CD4-positive, alpha-beta T cell treated with Interferon alpha-2 for 1 hour (primary cell): Measurements from ENCODE around the gene PLXNC1.
A peak's percentile ranks its signal among the peaks of the same experiment; 100 is the strongest.

Source experiments
- DNase-seq, 2 donors: peaks; one replicate each; pipeline ENCODE4 v3.0.0-alpha.2; 2020 to 2022

Gene PLXNC1

DNA sequence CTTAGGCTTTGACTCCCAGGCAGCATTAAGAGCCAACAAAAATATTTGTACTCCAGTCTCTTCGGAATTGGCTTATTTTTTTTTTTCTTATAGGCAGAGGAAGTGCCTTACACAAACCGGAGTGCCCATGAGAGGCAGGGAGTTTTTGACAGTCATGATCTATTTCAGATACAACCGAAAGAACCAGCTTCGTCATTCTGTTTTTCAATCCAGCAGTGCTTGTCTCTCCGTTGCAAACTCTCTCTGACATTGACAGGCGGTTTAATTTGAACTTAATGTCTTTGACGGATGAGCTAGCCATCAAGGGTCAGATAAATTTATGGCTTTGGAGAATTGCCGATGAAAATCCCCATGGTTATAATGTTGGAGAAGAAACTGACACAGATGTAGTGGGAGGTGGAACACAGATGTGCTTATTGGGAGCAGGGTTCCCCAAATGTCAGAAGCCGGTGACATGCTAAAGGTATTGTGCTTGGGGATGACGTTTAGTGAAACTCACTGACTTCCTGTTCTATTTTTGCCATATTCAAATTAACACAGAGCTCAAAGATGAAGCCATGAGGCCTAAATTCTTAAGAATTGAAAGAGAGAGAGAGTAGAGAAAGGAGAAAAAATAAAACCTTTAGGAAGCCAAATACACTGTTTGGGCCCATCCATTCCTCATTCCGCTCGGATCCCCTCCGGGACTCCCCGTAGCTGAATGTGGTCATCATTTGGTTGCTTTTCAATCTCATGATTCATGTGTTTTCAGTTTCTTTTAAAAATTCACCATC, 59.7 kb downstream of the PLXNC1 start:
- DNase-seq = peak; percentile 60 to 62

DNA sequence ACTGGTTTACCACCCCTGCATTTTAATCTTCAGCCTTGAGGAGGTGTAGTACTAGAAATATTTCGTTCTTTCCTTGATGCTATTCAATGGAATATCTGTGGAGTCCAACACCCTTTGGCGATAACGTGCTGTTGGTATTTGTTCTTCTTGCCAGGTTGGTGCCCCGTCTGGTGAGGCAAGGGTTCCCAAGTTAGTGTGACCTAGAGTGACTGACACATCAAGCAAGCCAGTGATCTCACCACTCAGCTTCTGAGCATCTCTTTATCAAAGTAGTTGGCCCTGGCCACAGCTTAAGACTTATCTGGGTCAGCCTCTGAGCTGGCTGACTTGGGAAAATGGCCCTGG, 60.2 kb downstream of the PLXNC1 start:
- DNase-seq = peak; percentile 7 to 37

DNA sequence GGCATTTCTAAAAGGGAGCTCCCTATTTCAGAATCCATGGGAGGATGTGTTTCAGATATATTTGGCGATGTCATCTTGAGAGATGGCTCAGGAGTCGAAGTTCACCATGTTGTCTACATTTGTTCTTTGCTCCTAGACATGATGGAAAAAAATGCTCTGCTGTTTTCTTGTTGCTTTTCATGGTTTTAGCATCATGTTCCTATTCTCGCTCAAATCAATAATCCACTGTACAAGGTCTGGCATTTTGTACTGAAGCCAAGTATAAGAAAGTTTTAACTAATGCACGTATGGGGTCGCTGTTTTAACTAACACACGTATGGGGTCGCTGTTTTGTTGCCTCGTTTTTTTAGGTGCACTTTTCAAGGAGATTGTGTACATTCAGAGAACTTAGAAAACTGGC, 60.9 kb downstream of the PLXNC1 start:
- no peak for DNase-seq

DNA sequence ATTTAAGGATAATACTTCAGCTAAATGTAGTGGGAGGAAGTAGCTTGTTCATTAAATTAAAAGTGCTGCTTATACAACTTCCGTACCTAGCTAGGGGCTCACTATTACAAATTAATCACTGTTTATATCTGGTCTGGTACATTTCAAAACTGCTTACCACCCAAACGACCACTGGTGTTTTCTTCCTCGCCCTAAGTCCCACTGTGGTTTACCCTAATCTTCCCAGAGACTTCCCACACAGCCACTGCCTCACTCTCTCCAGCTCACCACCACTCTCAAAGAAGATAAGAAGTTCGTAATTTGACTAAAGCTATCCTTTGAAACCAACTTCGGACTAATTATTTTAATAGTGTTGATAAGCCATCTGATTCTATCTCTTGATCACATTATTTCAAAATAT, 62.6 kb downstream of the PLXNC1 start:
- no peak for DNase-seq

DNA sequence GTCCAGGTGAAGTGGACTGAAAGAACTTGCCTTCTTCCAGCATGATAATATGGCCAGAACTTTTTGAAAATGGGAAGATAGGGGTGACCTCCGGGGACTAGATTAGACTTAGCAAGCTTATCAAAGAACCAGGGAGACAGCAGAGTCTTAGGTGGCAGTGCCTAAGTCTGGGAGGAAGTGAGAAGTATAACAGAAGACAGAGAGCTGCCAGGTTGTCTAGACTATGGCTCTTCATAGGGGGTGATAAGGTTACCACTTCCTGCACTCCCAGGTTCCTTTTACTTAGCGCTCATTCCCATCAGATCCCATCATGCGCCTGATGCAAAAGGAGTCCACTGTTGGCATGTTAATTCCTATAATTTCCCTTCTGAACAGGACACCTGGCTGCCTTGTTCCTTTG, 69.9 kb downstream of the PLXNC1 start:
- no peak for DNase-seq

DNA sequence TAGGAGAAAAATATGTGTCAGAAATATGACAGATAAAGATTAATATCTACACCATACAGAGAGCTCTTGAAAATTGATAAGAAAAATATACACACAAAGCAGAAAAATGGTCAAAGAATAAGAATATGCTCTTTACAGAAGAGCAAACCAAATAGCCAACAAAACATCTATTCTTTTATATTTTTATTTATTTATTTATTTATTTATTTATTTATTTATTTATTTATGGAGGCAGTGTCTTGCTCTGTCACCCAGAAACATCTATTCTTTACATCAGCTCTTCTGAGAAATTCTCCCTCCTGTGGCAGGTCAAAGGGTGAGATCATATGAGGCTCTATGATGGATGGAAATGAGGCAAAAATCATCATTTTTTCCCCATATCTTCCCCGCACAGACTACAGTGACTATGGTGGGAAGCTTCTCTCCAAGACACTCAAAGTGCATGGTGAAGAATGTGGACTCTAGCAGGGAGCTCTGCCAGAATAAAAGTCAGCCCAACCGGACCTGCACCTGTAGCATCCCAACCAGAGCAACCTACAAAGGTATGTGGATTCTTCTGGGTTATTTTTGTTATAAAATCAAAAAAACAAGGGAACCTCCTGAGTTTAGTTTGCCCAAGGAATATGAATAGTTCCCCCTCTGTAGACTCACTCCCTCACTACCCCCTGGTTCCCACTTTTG, 71.4 kb downstream of the PLXNC1 start:
- DNase-seq = no peak

DNA sequence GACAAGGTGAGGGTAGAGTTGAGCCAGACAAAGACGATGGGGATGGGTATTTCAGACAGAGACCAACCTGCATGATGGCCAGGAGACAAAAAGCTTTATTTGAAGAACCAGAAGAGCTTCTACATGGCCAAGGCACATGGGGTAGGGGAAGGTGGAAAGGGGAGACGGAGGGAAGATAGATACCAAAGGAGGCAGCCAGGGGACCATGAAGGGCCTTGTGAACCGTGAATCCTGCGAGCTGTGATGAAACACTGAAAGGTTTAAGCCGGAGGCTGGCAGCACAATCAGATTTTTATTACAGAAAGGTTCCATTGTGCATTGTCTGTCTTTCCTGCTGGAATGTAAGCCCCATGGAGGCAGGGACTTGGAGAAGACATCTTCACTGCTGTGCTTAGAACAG, 72.4 kb downstream of the PLXNC1 start:
- no peak for DNase-seq

DNA sequence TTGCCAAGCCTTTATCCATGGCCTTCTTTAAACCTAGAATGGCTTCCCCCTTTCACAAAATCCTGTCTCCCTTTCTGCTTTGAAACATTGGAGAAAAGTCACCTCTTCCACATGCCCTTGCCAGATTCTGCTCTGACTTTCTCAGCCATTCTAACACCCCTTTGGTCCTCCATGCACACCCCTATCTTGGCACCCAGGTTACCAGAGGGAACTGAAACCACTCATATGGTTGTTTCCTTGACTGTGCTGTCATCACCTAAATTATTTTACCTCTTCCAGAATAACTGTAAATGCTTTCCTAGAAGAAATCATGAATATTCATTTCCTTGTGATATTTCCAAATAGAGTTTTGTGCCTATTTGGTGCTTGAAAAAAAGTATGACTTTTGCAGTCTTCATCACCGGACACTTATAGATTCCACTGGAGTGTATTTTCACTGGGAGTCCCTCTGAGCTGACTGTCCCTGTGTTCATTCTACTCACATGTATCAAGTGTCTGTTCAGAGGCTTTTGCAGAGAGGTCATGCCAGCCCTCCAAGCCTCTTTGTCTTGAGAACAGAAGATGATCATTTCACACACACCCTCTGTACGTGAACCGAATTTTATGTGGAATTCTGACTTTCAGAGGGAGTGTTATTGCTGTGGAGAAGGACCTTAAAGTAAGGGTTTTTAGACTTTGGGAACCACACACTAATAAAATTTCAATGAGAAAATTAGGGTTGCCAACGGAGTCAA, 74.1 kb downstream of the PLXNC1 start:
- no peak for DNase-seq

DNA sequence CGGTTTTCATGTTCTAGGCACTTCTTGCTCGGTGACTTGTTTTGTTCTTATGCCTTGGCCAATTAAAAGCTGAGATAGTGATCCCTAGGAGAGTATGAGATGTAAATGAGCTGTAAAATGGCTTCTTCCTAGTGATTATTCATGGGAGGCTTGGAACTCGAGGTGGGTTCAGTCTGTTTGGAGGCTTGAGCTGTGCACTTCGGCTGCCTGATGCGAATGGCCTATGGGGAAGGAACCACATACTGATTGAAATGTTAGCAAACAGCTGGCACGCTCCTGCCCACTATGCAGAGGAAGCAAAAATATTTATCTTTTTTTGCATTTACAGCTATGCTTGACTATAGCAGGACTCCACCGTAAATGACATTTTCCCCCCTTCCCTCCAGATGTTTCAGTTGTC, 75.5 kb downstream of the PLXNC1 start:
- DNase-seq = no peak

DNA sequence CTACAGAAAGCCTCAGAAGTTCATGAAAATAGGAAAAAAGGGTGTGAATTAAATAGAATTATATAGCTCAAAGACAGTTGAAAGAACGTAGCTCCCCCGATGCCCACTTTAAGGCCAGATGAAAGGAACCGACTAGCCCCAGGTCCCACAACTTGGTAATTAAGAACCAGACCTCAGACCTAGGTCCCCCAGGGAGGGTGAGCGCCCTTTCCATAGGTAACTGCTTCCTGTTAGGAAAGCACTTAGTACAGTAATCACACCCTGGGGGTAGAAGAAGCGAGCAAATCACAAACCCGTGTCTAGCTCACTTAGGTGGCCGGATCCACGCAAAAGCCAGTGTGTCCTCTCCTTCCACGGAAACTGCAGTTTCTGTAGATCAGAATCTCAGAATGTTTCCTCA, 77.1 kb downstream of the PLXNC1 start:
- no peak for DNase-seq

DNA sequence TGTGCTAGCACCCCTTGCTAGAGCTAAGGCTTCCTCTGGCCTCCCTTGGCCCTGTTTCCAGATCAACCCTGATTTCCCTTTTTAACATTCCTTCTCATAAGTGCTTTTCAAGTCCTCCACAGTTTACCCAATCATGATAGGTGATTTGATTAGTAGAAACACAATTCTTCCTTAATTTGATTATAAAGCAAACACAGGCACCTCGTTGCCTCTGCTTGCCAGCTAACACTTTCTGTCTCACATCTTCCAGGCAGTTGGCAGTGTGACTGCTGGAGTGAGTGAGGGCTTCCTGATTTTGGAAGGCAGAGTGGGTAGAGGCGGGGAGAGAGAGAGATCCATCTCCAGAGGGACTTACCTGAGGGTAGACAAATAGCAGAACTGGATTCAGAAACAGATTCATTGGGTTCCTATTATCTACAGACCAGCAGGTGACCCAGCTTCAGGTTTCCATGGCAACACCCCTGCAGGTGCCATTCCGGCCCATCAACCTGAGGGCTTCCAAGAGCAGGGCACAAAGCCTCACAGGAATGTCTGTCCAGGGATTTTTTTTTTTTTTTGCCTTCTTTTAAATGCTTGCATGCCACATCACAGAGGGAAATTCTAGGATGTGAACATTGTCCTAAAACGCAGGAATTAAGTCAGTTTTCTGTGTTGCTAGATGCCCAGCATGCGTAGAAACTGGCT, 77.7 kb downstream of the PLXNC1 start:
- no peak for DNase-seq

DNA sequence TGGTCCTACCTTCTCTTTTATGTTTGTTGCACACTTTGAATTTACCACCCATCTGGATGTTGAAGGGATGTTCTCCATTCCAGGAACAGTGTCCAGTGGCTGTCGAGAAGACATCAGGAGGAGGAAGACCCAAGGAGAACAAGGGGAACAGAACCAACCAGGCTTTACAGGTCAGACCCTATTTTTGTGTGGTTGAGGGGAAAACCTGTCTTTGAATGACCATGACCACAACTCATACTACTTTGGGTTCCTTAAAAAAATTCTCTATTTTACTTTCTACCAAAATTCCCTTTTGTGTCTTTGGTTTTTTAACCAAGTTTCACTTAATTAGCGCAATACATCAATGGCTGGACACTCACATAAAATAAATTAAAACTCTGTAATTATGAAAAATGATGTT, 78.7 kb downstream of the PLXNC1 start:
- no peak for DNase-seq

DNA sequence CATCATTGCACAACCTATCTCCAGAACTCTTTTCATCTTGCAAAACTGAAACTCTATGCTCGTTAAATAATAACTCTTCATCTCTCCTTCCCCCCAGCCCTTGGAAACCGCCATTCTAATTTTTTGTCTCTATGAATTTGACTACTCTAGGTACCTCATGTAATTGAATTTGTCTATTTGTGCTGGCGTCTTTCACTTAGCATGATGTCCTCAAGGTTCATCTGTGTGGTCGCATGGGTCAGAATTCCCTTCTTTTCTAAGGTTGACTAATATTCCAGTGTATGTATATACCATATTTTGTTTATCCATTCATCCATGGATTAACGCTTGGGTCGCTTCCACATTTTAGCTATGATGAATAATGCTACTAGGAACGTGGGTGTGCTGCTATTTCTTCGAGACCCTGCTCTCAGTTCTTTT, 80.1 kb downstream of the PLXNC1 start:
- DNase-seq = no peak

DNA sequence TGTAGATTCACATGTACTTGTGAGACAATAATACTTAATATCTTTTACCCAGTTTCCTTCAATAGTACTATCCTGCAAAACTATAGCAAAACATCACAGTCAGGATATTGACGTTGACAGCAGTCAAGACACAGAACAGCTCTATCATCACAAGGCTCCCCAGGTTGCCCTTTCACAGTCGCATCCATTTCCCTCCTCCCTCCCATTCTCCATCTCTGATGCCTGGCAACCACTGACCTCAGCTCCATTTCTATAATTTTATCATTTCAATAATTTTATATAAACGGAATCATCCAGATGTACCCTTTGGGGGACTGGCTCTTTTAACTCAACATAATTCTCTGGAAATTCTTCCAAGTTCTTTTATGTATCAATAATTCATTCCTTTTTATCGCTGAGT, 81.5 kb downstream of the PLXNC1 start:
- no peak for DNase-seq

DNA sequence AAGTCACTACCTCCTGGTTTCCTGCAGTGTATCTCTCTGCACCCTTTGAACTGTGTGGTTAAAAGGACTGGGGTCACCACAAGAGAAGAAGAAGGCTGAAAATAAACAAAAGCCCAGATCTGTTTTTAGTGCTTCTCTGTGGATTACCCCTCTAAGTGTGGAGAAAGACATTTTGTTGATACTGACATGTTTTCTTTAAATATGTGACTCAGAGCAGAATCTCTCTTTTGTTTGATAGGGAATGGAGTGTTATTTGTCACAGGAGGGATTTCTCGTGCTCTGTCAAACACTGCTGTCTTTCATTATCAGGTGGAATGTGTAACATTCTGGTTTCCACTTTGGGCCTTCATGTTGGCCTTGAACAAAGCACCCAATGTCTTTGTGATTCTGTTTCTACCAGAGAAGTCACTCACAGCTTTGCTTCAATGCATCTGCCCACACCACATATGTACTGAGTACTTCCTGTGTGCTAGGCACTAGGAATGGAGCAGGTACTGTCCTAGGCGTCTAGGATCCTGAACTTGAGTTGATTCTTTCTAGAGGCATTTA, 82.1 kb downstream of the PLXNC1 start:
- DNase-seq = no peak

DNA sequence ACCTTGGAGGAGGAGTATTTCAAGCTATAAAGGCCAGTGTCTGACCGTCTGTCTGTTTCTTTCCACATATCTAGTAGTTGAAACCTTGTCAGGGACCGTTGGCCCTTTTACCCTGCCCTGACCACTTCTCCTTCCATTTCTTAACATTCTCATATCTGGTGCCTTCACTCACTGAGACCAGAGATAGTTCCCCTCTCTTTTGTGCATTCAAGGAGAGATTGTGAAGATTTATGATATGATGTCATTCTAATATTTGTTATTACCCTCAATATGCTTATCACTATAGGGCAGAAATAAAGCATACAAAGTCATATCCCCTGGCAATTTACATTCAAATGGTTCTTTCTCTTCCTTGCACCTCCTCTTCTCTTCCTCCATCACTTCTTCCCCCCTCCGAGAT, 83.3 kb downstream of the PLXNC1 start:
- no peak for DNase-seq

DNA sequence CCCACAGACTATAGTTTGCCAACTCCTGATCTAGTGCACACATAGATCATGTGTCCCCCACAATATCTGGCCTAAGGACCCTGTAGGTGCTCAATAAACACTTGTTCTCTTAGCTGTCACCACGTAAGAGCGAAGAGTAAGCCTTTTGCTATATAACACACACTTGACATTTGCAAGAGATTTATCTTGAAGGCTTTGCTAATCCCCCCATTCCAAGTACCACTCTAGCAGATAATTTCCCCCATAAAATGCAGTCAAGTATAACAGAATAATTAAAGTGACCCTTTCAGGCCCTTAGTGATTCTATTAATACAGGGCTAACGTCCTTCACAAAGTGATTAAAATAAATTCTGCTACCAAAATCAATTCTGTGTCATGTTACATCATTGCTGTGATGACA, 87.5 kb downstream of the PLXNC1 start:
- no peak for DNase-seq

DNA sequence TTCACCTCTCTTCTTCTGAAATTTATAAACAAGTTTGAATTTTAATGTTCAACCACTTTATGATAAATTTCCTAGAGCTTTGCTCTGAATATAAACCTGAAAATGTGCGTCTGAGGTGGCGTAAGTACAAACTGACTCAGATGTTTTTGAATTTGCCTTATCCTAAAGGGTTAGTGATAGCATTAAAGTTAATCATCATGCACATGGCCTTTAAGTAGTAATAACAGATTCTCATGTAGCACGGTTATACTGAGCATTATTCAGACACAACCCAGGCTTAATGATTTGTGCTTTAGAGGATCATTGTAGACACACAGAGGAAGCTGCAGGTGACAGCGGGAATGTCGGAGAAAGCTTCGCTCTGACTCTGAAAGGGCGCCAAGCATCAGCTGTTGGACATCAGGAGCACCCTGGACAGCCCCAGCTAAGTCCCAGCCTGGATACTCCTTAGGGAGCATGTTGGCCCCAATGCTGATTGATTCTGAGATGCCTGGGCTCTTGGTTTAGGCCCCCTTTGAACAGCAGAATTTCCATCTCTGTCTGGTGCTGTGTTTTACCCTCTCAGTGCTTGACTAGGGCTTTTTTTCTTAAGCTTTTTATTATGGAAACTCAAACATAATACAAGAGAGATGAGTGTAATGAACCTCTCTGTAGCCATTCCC, 91.1 kb downstream of the PLXNC1 start:
- DNase-seq = no peak

DNA sequence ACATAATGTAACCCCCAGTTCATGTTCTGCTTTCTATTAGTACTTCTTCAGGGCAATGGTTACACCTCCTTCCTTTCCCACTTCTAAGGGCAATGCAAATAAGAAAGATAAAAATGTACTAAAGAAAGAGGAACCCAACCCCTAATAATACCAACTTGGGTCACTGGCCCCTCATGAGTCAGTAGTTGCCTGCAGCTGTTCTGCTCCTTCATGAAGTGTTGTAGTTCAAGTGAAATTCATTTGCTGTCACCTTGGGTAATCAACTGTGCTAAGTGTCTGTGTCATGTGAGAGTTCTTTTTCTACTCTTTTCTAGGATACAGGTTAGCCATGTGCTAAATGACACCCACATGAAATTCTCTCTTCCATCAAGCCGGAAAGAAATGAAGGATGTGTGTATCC, 91.8 kb downstream of the PLXNC1 start:
- DNase-seq = peak in 1 of 2 donors; percentile 59

DNA sequence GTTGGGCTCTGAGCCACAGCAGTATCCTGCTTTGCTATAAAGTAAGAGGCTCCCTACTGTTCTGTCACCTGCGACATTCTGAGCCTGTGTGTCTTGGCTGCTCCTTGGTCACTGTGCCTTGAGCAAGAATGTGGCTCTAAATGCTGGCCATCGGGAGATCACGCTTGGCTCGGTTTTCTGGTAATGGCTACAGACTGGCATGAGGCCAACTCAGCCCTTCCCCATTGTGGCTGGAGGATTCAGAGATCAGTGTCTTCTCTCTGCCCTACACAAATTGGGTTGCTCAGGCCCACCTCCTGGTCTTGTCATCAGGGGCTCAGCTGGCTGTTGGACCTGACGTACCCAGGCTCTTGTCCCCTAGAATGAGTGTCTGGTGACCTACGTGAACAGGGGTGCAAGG, 94.5 kb downstream of the PLXNC1 start:
- no peak for DNase-seq

DNA sequence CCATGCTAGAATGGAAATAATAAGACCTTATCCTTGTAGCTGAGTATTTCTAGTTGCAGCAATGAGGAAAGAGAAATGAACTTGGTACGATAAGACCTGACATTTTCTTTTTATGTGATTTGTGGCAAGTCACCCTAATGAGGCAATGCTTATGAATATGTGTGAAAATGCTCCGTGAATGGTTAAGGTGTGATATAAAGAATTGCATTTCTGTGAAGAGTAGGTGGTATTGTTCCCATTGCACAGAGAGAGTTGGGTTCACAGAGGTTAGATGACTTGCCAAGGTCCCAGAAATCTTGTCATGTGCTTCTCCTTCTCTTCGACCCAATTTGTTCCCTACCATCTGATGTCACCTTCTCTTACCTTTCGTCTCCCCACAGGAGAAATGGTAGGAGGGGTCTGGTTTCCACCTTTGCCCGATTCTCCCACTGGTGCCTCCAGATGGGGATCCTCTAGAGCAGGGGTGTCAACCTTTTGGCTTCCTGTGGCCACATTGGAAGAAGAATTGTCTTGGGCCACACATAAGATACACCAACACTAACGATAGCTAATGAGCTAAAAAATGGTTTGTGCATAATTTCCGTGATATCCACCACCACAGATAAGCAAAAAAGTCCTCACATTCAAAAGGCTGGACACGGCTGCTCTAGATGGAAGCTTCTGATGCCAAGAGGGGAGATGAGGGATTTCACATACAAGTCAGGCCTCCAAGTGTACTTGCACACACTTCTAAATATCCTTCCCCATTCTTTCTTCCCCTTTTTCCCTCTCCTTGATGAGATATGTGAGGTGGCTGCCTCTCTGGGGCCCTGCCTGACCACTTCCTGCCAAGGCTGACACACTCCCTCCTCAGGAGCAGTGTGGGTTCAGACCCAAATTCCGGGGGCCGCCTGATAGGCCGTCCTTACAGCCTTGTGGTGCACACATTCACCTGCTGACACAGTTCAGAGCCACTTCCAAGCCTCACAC, 96.1 kb downstream of the PLXNC1 start:
- DNase-seq = peak; percentile 51
